Activated CD8-positive, alpha-beta memory T cell treated with anti-CD3 and anti-CD28 coated beads, Interleukin-2, amount 50 U/mL, for 1 hour (primary cell): ENCODE measurements around the gene TAF5L.
A peak's percentile ranks its signal among the peaks of the same experiment; 100 is the strongest.
"Not testable (repeated sequence)": the region's sequence is repeated elsewhere in the genome, so short reads cannot be mapped to it uniquely, and the experiment has no call there.

Source experiments
- DNase-seq: peaks from one replicate; pipeline ENCODE4 v3.0.0-alpha.2; 2020; ENCODE audit errors: extremely low read depth

TAF5L gene

GRCh38 chr1:229567109-229567868 lies 58.6 kb downstream of the TAF5L start:
- DNase-seq = no peak

GRCh38 chr1:229563701-229564100 lies 62.2 kb downstream of the TAF5L start:
- DNase-seq = no peak

GRCh38 chr1:229563241-229563640 lies 62.7 kb downstream of the TAF5L start:
- no peak for DNase-seq

GRCh38 chr1:229562686-229563085 lies 63.2 kb downstream of the TAF5L start:
- DNase-seq = no peak

GRCh38 chr1:229561141-229561540 lies 64.8 kb downstream of the TAF5L start:
- DNase-seq = no peak

- not testable (repeated sequence) for DNase-seq
Observed at GRCh38 chr1:229560124-229560523, 65.8 kb downstream of the TAF5L start.

GRCh38 chr1:229559336-229559801 lies 66.6 kb downstream of the TAF5L start:
- DNase-seq = not testable (repeated sequence)

GRCh38 chr1:229558460-229559335 lies 67.2 kb downstream of the TAF5L start, which contains the start of gene ABCB10:
Gene ABCB10, minus strand, starts transcription at chr1:229558707. Its CDS starts 55 bp downstream, at chr1:229558652.
- DNase-seq = peak; percentile 33

GRCh38 chr1:229557913-229558414 lies 68.0 kb downstream of the TAF5L start:
- DNase-seq = no peak

GRCh38 chr1:229557200-229557850 lies 68.6 kb downstream of the TAF5L start:
- no peak for DNase-seq

- DNase-seq = no peak
Observed at GRCh38 chr1:229554886-229555621, 70.9 kb downstream of the TAF5L start.

- no peak for DNase-seq
Observed at GRCh38 chr1:229553621-229554130, 72.2 kb downstream of the TAF5L start.

- DNase-seq = no peak
Observed at GRCh38 chr1:229552732-229553131, 73.2 kb downstream of the TAF5L start.

GRCh38 chr1:229550812-229551567 lies 74.9 kb downstream of the TAF5L start:
- DNase-seq = no peak

- DNase-seq = no peak
Observed at GRCh38 chr1:229547542-229547941, 78.4 kb downstream of the TAF5L start.

GRCh38 chr1:229544587-229544986 lies 81.3 kb downstream of the TAF5L start:
- no peak for DNase-seq
